NCI-H2081 treated with DMSO at 0.1 percent for 48 hours (cell line): ENCODE measurements around the gene ENOX1.
"Not testable (repeated sequence)": the region's sequence is repeated elsewhere in the genome, so short reads cannot be mapped to it uniquely, and the experiment has no call there.

Experiments used
- DNase-seq: peaks from one replicate; lab custom pipeline; 2025; lab: John Stamatoyannopoulos, UW

The ENOX1 gene

GRCh38 chr13:43203781-43204180, 583.0 kb downstream of the ENOX1 start:
- no peak for DNase-seq

- DNase-seq, result no peak
Measured at GRCh38 chr13:43200736-43201135, 586.0 kb downstream of the ENOX1 start.

- no peak for DNase-seq
Measured at GRCh38 chr13:43200307-43200706, 586.5 kb downstream of the ENOX1 start.

- no peak for DNase-seq
Measured at GRCh38 chr13:43196750-43197370, 589.9 kb downstream of the ENOX1 start.

GRCh38 chr13:43196086-43196621, 590.6 kb downstream of the ENOX1 start:
- no peak for DNase-seq

GRCh38 chr13:43195551-43195950, 591.2 kb downstream of the ENOX1 start:
- no peak for DNase-seq

- DNase-seq, result no peak
Measured at GRCh38 chr13:43195112-43195511, 591.7 kb downstream of the ENOX1 start.

- no peak for DNase-seq
Measured at GRCh38 chr13:43193789-43194420, 592.9 kb downstream of the ENOX1 start.

GRCh38 chr13:43191546-43191945, 595.2 kb downstream of the ENOX1 start:
- DNase-seq, result no peak

GRCh38 chr13:43185226-43185625, 601.5 kb downstream of the ENOX1 start:
- DNase-seq, result no peak

GRCh38 chr13:43180837-43181236, 605.9 kb downstream of the ENOX1 start:
- no peak for DNase-seq

- no peak for DNase-seq
Measured at GRCh38 chr13:43180036-43180660, 606.6 kb downstream of the ENOX1 start.

- no peak for DNase-seq
Measured at GRCh38 chr13:43171489-43171888, 615.3 kb downstream of the ENOX1 start.

- no peak for DNase-seq
Measured at GRCh38 chr13:43170506-43170905, 616.3 kb downstream of the ENOX1 start.

GRCh38 chr13:43168434-43168833, 618.3 kb downstream of the ENOX1 start:
- not testable (repeated sequence) for DNase-seq

GRCh38 chr13:43167731-43168130, 619.0 kb downstream of the ENOX1 start:
- DNase-seq, result no peak

- no peak for DNase-seq
Measured at GRCh38 chr13:43166644-43167457, 619.9 kb downstream of the ENOX1 start.
